HG03103 (cell line): ENCODE measurements around the gene VIM.

ENCODE experiments used
- ATAC-seq: cut with Tn5 transposase; IDR thresholded peaks from one replicate; pipeline ENCODE4 v1.9.1; 2021; ENCODE audit warnings: low read depth; ENCODE audit not compliant: unreplicated experiment

Gene VIM

GRCh38 chr10:17228091-17229015 lies at the start of gene VIM:
Gene VIM (plus strand): TSS chr10:17228241. CDS start chr10:17229423, 1,182 bp downstream.
- ATAC-seq: peak; percentile 34

GRCh38 chr10:17179002-17179401 lies 49.0 kb upstream of the VIM start:
- no peak for ATAC-seq

- ATAC-seq: no peak
These were observed 46.9 kb upstream of the VIM start for GRCh38 chr10:17181110-17181509.

- ATAC-seq: no peak
These were observed 46.3 kb upstream of the VIM start for GRCh38 chr10:17181751-17182150.

- ATAC-seq: no peak
These were observed 44.9 kb upstream of the VIM start for GRCh38 chr10:17183110-17183509.

GRCh38 chr10:17185873-17186272 lies 42.2 kb upstream of the VIM start:
- ATAC-seq: no peak

- no peak for ATAC-seq
These were observed 39.3 kb upstream of the VIM start for GRCh38 chr10:17188644-17189172.

- no peak for ATAC-seq
These were observed 37.4 kb upstream of the VIM start for GRCh38 chr10:17190602-17191001.

GRCh38 chr10:17195083-17195482 lies 33.0 kb upstream of the VIM start:
- ATAC-seq: no peak

GRCh38 chr10:17196045-17196444 lies 32.0 kb upstream of the VIM start:
- no peak for ATAC-seq

GRCh38 chr10:17196573-17196972 lies 31.5 kb upstream of the VIM start:
- ATAC-seq: no peak

- no peak for ATAC-seq
These were observed 28.7 kb upstream of the VIM start for GRCh38 chr10:17199351-17199804.

- no peak for ATAC-seq
These were observed 27.8 kb upstream of the VIM start for GRCh38 chr10:17200001-17200911.

GRCh38 chr10:17200912-17201793 lies 26.9 kb upstream of the VIM start, which contains the start of gene TRDMT1:
Gene TRDMT1 (minus strand): TSS chr10:17201672. CDS start chr10:17201634, 38 bp downstream.
- peak; percentile 91 for ATAC-seq

- ATAC-seq: no peak
These were observed 26.3 kb upstream of the VIM start for GRCh38 chr10:17201794-17202116.

- ATAC-seq: no peak
These were observed 25.5 kb upstream of the VIM start for GRCh38 chr10:17202506-17202905.

GRCh38 chr10:17202999-17203398 lies 25.0 kb upstream of the VIM start:
- ATAC-seq: no peak

GRCh38 chr10:17203416-17203815 lies 24.6 kb upstream of the VIM start:
- no peak for ATAC-seq

GRCh38 chr10:17206210-17206709 lies 21.8 kb upstream of the VIM start:
- ATAC-seq: no peak

- no peak for ATAC-seq
These were observed 19.6 kb upstream of the VIM start for GRCh38 chr10:17208476-17208875.
